Measurements from ENCODE around the gene RPS10. TPM values are rescaled to one million over a fixed set of nuclear protein-coding genes. Genes with fewer than 3 reads are reported as not detected.

RPS10 gene
- total RNA-seq, 1 experiment from 2014 or later = 1,363 TPM

- in situ Hi-C loops (cut with HindIII; ENCODE audit: low pct_unique_long_range_greater_than_20kb, low sequenced_read_pairs) (no loop called here), intact Hi-C loops (cut with micrococcal nuclease; ENCODE audit: unreplicated experiment) (loop anchor here (5.0 kb wide), 2 partner anchors 168 to 248 kb away; partner anchors contain the start of gene SMIM29)
- DNase-seq (ENCODE audit: low read depth, low spot score) (no peak), ATAC-seq (peak; percentile 73)
- TF ChIP-seq, protein P1, sequence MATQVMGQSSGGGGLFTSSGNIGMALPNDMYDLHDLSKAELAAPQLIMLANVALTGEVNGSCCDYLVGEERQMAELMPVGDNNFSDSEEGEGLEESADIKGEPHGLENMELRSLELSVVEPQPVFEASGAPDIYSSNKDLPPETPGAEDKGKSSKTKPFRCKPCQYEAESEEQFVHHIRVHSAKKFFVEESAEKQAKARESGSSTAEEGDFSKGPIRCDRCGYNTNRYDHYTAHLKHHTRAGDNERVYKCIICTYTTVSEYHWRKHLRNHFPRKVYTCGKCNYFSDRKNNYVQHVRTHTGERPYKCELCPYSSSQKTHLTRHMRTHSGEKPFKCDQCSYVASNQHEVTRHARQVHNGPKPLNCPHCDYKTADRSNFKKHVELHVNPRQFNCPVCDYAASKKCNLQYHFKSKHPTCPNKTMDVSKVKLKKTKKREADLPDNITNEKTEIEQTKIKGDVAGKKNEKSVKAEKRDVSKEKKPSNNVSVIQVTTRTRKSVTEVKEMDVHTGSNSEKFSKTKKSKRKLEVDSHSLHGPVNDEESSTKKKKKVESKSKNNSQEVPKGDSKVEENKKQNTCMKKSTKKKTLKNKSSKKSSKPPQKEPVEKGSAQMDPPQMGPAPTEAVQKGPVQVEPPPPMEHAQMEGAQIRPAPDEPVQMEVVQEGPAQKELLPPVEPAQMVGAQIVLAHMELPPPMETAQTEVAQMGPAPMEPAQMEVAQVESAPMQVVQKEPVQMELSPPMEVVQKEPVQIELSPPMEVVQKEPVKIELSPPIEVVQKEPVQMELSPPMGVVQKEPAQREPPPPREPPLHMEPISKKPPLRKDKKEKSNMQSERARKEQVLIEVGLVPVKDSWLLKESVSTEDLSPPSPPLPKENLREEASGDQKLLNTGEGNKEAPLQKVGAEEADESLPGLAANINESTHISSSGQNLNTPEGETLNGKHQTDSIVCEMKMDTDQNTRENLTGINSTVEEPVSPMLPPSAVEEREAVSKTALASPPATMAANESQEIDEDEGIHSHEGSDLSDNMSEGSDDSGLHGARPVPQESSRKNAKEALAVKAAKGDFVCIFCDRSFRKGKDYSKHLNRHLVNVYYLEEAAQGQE (IDR thresholded peaks at IDR 0.05; ENCODE audit: insufficient read depth in 1 of 2, low read depth in 2 of 2, low read length in 1 of 2) = no peak
- TF ChIP-seq TCF7L2 (IDR thresholded peaks at IDR 0.05; ENCODE audit: low read depth, low read length) (no peak), CTCF (IDR thresholded peaks at IDR 0.05) (peak; percentile 77), POLR2AphosphoS5 (IDR thresholded peaks at IDR 0.05; ENCODE audit: low read depth, low read length) (peak; percentile 23; the same call in 1 of the 2 replicates)
- Histone ChIP-seq H3K27me3 (ENCODE audit: control insufficient read depth, insufficient read depth, low read length) (no peaks in the 10 kb centered on the region), H3K9me3 (ENCODE audit: control insufficient read depth, insufficient read depth, low read depth, low read length) (no peaks in the 10 kb centered on the region), H3K4me3 (ENCODE audit: low read depth in 2 of 2, low read length in 2 of 2) (no peak overlapping the region), H3K36me3 (ENCODE audit: control insufficient read depth, insufficient read depth, low read length) (peaks cover 2% of the 10 kb centered on the region; the same call in 1 of the 2 replicates), H3K4me1 (ENCODE audit: control insufficient read depth, insufficient read depth, low read length) (peaks cover 6% of the 10 kb centered on the region), H3K27ac (ENCODE audit: low read length) (no peak overlapping the region)
- POLR2A ChIA-PET = interaction anchor here (0.5 to 0.8 kb wide), 3 partner anchors 14 to 230 kb away, joined by 3 to 6 read pairs (median 3); partner anchors contain the start of gene HMGA1
- BruUV-seq (replicated peaks) = no TSS peak
- CTCF ChIA-PET = interaction anchor here (0.5 to 2.6 kb wide), 17 partner anchors 16 to 400 kb away, joined by 3 to 20 read pairs (median 7); partner anchors contain the start of genes NUDT3 and SMIM29
These were observed 10.6 kb downstream of the RPS10 start for GRCh38 chr6:34414999-34415858.

DNA sequence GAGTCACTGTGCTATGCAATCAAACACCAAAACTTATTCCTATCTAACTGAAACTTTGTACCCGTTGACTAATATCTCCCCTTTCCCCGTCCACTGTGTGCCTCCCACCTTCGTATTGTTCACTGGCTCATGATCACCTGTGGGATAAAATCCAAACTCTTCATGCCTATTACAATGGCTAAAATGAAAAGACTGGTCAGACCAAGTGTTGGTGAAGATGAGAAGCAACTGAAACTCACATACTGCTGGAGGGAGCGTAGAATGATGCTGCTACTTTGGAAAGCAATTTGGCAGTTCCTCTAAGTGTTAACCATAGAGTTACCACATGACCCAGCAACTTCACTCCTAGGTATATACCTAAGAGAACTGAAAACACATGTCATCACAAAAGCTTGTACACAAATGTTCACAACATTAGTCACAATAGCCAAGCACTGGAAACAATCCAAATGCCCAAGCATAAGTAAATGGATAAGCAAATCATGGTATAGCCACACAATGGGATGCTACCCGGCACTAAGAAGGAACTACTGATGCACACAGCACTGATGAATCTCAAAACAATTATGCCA lies 13.1 kb downstream of the RPS10 start:
- CTCF ChIA-PET = no interaction called here
- ATAC-seq (no peak), DNase-seq (ENCODE audit: low read depth, low spot score) (no peak)
- no peak overlapping the region for H3K4me3 ChIP-seq (ENCODE audit: low read depth in 2 of 2, low read length in 2 of 2)
- in situ Hi-C loops (cut with HindIII; ENCODE audit: low pct_unique_long_range_greater_than_20kb, low sequenced_read_pairs) = no loop called here
- no peak for TF ChIP-seq TCF7L2 (IDR thresholded peaks at IDR 0.05; ENCODE audit: low read depth, low read length)
- TF ChIP-seq SIN3A (IDR thresholded peaks at IDR 0.05; ENCODE audit: borderline replicate concordance, insufficient read depth, low read depth, low read length) = no peak
- TF ChIP-seq, protein P1 (IDR thresholded peaks at IDR 0.05; ENCODE audit: insufficient read depth in 1 of 2, low read depth in 2 of 2, low read length in 1 of 2) = no peak
- no peak for TF ChIP-seq POLR2AphosphoS5 (IDR thresholded peaks at IDR 0.05; ENCODE audit: low read depth, low read length)
- no peak for TF ChIP-seq CTCF (IDR thresholded peaks at IDR 0.05)
- H3K27ac ChIP-seq (ENCODE audit: low read length) = no peak overlapping the region
- H3K36me3 ChIP-seq (ENCODE audit: control insufficient read depth, insufficient read depth, low read length) = no peaks in the 10 kb centered on the region
- H3K27me3 ChIP-seq (ENCODE audit: control insufficient read depth, insufficient read depth, low read length) = no peaks in the 10 kb centered on the region
- POLR2A ChIA-PET = no interaction called here
- no TSS peak for BruUV-seq (replicated peaks)
- peaks cover 3% of the 10 kb centered on the region; the same call in 1 of the 2 replicates for H3K4me1 ChIP-seq (ENCODE audit: control insufficient read depth, insufficient read depth, low read length)
- H3K9me3 ChIP-seq (ENCODE audit: control insufficient read depth, insufficient read depth, low read depth, low read length) = no peaks in the 10 kb centered on the region
- intact Hi-C loops (cut with micrococcal nuclease; ENCODE audit: unreplicated experiment) = no loop called here

All from Panc1 (cell line).